ENCODE results near the gene FOXK1.
A peak's percentile ranks its signal among the peaks of the same experiment; 100 is the strongest.

Gene FOXK1

GRCh38 chr7:4699841-4700240, 17.7 kb downstream of the FOXK1 start:
- no peak for DNase-seq

DNA sequence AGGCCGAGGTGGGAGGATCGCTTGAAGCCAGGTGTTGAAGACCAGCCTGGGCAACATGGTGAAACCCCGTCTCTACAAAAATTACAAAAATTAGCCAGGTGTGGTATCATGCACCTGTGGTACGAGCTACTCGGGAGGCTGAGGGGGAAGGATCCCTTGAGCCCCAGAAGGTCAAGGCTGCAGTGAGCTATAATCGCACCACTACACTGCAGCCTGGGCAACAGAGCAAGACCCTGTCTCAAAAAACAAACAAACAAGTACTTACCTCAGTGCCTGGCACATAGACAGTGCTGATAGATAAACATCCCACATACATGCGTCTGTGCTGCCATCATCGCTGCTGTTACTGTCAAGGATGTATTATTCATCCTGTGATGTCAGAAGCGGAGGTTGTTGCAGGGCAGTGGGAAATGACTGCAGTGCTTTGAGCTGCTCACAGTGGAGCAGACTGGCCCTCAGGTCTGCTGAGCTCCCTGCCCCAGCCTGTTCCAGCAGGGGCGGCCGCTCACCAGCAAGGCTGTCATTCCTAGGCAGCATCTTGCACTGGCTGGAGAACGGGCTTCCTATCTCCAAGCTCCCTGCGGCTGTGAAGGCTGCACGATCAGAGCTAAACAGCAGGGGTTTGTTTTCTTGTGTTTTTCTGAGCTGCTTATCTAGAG, 18.6 kb downstream of the FOXK1 start:
- no peak for DNase-seq

- DNase-seq, result no peak
These were observed 20.9 kb downstream of the FOXK1 start for GRCh38 chr7:4702961-4703512.

DNA sequence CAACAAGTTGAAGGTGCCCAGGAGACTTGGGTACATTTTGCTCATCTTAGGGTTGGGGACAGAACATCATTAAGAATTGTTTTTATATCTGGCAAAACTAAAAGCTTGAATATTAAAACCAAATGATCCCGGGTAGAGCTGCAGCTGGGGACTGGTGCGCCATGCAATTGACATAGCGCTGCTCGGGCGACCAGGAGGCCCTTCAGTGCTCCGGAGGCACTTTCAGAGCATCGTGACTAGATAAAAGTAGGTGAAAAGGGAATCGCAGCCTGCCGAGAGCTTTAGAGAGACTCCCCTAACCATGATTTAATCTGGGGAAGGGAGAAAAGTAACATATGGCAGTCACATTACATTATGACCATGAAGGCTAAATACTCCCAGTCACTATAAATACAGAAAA, 21.4 kb downstream of the FOXK1 start:
- no peak for DNase-seq

DNA sequence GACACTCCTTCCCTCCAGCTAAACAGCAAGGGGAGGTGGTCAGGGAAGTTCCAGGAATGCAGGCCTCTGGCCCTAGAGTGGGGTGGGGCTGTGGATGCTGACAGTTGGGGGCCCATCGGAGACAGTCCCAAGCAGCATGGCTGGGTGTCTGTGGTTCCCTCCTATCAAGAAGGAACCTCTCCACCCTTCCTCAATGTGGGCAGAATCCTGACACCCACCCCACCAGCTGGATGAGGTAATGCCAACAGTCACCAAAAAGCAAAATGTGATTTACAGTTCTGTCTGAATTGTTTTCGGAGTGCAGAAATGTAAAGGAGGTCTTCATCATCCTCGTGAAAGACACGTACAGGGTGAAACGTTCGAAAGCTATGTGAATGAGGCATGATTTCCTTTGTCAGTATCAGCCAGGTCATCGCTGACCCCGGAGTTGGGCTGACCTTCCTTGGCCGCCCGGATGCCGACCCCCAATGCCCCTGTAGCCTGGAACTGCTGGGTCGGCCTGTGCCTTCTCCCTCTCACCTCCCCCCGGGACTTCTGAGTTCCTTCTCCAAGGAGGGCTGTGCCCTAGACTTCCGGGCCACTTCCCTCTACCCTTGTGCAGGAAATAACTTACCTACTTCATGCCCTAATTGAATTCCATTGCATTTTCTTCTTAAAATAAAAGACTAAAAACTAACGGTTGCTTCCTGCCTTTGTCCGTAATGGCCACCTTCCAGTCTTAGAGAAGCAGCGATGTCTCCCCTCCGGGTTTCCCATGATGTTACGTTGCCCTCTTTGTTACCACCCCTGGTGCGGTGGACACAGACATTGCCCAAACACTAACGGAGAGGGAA, 24.5 kb downstream of the FOXK1 start:
- DNase-seq, result no peak

DNA sequence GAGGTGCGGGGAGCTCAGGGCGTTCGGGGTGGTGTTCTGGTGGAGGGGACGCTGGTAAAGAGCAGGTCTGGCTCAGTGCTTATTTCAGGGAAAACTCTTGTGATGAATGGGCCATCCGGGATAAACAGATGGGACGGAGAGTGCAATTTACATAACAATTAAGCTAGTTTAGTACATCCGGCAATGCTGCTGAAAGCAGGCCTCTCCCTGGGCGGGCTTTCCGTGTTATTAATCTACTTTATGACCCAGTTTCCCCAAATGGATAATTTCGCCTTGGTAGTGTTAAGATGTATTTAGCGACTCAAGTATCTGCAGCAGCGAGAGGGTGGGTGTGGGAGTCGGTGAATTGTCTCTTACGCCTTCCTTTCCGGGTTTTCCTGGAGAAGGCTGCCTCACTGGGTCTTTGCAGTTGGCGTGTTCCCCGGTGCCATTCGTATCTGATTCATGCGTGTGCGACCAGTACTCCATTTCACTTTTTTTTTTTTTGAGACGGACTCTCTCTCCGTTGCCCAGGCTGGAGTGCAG, 25.2 kb downstream of the FOXK1 start:
- peak; percentile 35 for DNase-seq

DNA sequence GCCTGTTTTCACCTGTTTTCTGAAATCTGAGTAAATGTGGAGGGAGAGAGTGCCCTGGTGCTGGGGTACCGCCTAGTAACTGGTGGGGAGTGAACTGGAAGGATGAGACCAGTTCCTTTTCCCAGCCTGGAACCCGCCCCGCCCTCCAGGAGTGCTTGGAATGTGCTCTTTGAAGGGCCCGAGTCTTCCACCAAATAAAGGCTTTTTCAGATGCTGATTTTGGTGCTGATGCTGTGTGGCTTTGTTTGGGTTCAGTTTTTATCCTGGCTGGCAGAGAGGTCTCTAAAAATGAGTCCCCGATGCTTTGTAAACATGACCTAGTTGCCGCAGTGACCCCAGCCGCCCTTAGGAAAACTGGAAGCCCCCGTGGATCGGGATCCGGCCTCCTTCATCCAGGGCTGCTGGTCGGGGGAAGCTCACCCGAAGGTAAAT, 25.9 kb downstream of the FOXK1 start:
- DNase-seq, result no peak

DNA sequence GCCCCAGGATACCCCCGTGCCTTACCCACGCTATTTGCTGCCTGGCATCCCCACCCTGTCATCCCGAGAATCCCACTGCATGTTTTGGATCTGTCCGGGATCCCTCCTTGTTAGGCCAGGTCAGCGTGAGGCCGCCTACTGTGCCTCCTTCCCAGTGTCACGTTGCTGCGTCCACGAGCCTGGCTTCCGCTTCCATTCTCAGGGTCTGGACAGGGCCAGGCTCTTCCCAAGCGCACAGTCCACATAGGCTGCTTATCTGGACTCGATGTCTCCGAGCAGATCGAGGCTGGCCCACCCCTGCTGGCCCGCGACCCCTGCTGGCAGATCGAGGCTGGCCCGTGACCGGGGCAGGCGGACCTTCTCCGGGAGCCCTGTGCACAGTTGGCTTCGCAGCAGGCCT, 27.1 kb downstream of the FOXK1 start:
- DNase-seq, result no peak

- DNase-seq, result no peak
These were observed 29.0 kb downstream of the FOXK1 start for GRCh38 chr7:4711093-4711492.

DNA sequence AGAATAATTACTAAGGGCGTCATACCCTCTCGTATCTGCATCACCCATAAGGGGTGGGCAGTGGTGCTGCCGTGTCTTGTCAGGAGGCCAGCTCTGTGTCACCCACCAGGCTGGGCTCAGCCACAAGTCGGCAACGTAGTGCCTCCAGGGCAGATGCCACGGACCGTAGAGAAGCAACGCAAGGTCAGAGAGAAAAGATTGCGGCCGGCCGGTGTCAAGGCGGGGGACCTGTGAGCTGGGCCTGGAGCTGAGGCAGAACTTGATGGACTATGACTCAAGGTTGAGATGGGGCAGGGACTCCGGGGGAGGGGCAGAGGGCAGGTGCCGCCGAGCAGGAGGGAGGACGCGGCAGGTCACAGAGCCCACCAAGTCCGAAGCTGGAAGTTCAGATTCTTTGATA, 29.5 kb downstream of the FOXK1 start:
- no peak for DNase-seq

DNA sequence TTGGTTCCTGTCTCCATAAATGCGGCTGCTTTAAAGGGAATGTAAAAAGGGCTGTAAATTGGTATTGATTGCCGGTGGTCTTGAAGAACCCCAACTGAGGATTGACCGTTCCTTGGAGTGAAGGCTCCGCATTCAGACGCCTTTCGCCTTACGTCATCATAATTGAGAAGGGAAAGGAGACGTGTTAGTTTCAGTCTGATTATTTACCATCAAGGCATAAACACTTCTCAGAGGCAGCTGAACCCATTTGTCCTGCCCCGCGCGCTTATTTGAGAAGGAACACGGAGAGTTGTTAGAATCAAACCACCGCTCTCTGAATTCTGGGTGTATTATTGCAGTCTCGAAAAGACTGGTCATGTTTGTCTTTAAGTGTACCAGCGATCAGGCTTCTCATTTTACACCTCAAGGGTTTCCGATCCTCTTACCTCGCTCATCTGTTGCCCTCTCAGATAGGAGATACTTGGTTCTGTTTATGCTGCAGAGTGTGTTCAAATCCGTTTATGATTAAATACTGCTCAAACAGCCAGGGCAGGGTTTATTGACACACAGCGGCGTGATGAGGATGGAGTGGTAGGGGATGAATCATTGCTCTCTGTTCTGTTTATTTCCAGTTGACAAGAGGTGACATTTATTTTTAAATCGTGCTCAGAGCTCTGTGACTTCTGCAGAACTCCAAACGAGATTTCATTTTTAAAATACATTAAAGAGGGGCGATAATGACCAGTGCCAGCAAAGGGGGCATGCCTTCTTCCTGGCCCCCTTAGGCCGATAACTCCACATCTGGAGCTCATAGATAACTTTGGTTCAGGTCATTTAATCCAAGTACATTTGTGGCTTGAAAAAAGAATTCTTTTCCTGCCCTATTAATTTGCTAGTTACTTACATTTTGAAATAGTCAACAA, 30.4 kb downstream of the FOXK1 start:
- DNase-seq, result no peak

- no peak for DNase-seq
These were observed 31.2 kb downstream of the FOXK1 start for GRCh38 chr7:4713183-4713784.

GRCh38 chr7:4714161-4714700, 32.1 kb downstream of the FOXK1 start:
- DNase-seq, result no peak

- no peak for DNase-seq
These were observed 32.8 kb downstream of the FOXK1 start for GRCh38 chr7:4714767-4715409.

- DNase-seq, result no peak
These were observed 33.3 kb downstream of the FOXK1 start for GRCh38 chr7:4715410-4715776.

- DNase-seq, result no peak
These were observed 35.1 kb downstream of the FOXK1 start for GRCh38 chr7:4716946-4717795.

GRCh38 chr7:4718075-4718474, 36.0 kb downstream of the FOXK1 start:
- DNase-seq, result no peak

DNA sequence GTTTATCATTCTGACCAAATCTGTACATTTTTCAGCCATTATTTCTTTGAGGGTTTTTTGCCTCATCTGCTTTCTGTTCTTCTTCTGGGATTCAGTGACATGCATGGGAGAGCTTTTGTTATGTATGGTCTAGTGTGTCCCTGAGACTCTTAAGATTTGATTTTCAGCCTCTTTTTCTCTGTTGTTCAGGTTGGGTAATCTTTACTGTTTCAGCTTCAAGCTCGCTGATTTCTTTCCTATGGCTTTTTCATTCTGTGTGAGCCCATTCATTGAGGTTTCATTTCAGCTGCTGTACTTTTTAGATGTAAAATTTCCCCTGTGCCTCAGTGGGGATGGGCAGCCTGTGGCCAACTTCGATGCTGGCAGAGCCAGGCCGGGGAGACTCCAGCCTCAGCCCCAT, 38.1 kb downstream of the FOXK1 start:
- DNase-seq, result no peak

- DNase-seq, result no peak
These were observed 40.2 kb downstream of the FOXK1 start for GRCh38 chr7:4722308-4722707.

GRCh38 chr7:4722960-4723630, 41.0 kb downstream of the FOXK1 start:
- no peak for DNase-seq
